Endothelial cell of umbilical vein (primary cell): ENCODE results near the gene RASD2. TPM values are rescaled to one million over a fixed set of nuclear protein-coding genes. Genes with fewer than 3 reads are reported as not detected.

Source experiments
- BruUV-seq: library from RNA; stranded (reverse); fragments of 400-500 nt; replicated peaks from 2 replicates; lab custom pipeline; 2021; lab: Mats Ljungman, UMichigan
- CTCF ChIA-PET: fragments of 300-600, 350-600 bp; sonication (Branson Sonifier 250); formaldehyde crosslinking; loops from one replicate; lab custom pipeline; 2021; ENCODE audit warnings: antibody characterized with exemption, inconsistent platforms; lab: Charles Lee
- POLR2A ChIA-PET: fragments of 300-600, 350-600 bp; sonication (Branson Sonifier 250); formaldehyde crosslinking; loops from one replicate; lab custom pipeline; 2021; ENCODE audit warnings: antibody characterized with exemption, inconsistent platforms; lab: Charles Lee
- DNase-seq: peaks from one replicate; pipeline ENCODE4 v3.0.0-alpha.2; 2011; ENCODE audit warnings: low read depth, low spot score
- FAIRE-seq: peaks from 2 replicates; lab custom pipeline; 2011; peaks lifted over from hg19 to GRCh38; lab: Jason Lieb, UNC
- H2AFZ ChIP-seq: 2 replicates; pipeline ENCODE4 v1.6.0; 2012; ENCODE audit warnings: low read depth, low read length, control low read depth, inconsistent platforms
- H3K27ac ChIP-seq: 2 replicates; pipeline ENCODE4 v1.5.1; 2011; ENCODE audit warnings: low read depth, mild to moderate bottlenecking, control low read depth, low read length, moderate library complexity; ENCODE audit not compliant: insufficient read depth
- H3K27me3 ChIP-seq, 2 experiments: 2 replicates each; pipeline versions ENCODE4 v1.6.0 to v1.6.1; 2011; ENCODE audit warnings: low read length in 2 of 2, mixed read lengths in 1 of 2; ENCODE audit not compliant: control insufficient read depth in 2 of 2, insufficient read depth in 2 of 2
- H3K36me3 ChIP-seq, 2 experiments: 2 replicates in 1 of 2; 3 replicates in 1 of 2; pipeline ENCODE4 v1.5.1; 2011; ENCODE audit warnings: low read length in 2 of 2, mild to moderate bottlenecking in 1 of 2, moderate library complexity in 1 of 2; ENCODE audit not compliant: control insufficient read depth in 2 of 2, insufficient read depth in 2 of 2; ENCODE audit errors: extremely low read depth in 1 of 2
- H3K4me1 ChIP-seq: 3 replicates; pipeline ENCODE4 v1.5.1; 2011; ENCODE audit warnings: mild to moderate bottlenecking, low read length; ENCODE audit not compliant: control insufficient read depth, insufficient read depth; ENCODE audit errors: extremely low read depth
- H3K4me2 ChIP-seq: 2 replicates; pipeline ENCODE4 v1.6.1; 2011; ENCODE audit warnings: low read length, control low read depth, mixed read lengths; ENCODE audit not compliant: insufficient read depth
- H3K4me3 ChIP-seq, 3 experiments: fragments of 200-600 bp in 1 of 3; sonication (generic), shearing (Covaris generic) in 1 of 3; replicated peaks in 1 of 3; 2 replicates each; pipeline ENCODE4 v1.5.1; 2011 to 2016; ENCODE audit warnings: control low read depth in 3 of 3, low read length in 3 of 3, mild to moderate bottlenecking in 2 of 3, inconsistent platforms in 1 of 3, low read depth in 1 of 3, moderate library complexity in 1 of 3; ENCODE audit not compliant: insufficient read depth in 1 of 3
- H3K79me2 ChIP-seq: 2 replicates; pipeline ENCODE4 v1.6.0; 2012; ENCODE audit warnings: low read length, inconsistent platforms; ENCODE audit not compliant: control insufficient read depth, insufficient read depth
- H3K9ac ChIP-seq: replicated peaks from 2 replicates; pipeline ENCODE3; 2011; ENCODE audit warnings: low read length, control low read depth; ENCODE audit not compliant: insufficient read depth; ENCODE audit errors: extremely low read depth
- H3K9me1 ChIP-seq: replicated peaks from 3 replicates; pipeline ENCODE4 v1.6.0; 2011; ENCODE audit warnings: mild to moderate bottlenecking, low read length; ENCODE audit not compliant: control insufficient read depth, insufficient read depth; ENCODE audit errors: extremely low read depth
- H3K9me3 ChIP-seq: replicated peaks from 2 replicates; pipeline ENCODE4 v1.5.1; 2012; ENCODE audit warnings: low read length, inconsistent platforms; ENCODE audit not compliant: control insufficient read depth, insufficient read depth
- H4K20me1 ChIP-seq: replicated peaks from 2 replicates; pipeline ENCODE3; 2011; ENCODE audit warnings: mild to moderate bottlenecking, low read length; ENCODE audit not compliant: control insufficient read depth, insufficient read depth; ENCODE audit errors: extremely low read depth
- EZH2 ChIP-seq: IDR thresholded peaks from 2 replicates; pipeline ENCODE4 v1.6.1; 2012; ENCODE audit warnings: borderline replicate concordance, low read depth, mild to moderate bottlenecking, moderate library complexity, low read length, inconsistent platforms; ENCODE audit not compliant: severe bottlenecking
- JUN ChIP-seq: IDR thresholded peaks from 2 replicates; pipeline ENCODE4 v1.6.1; 2011; ENCODE audit warnings: borderline replicate concordance, low read depth; ENCODE audit not compliant: insufficient read length, insufficient read depth
- MAX ChIP-seq: IDR thresholded peaks from 2 replicates; pipeline ENCODE4 v1.6.1; 2011; ENCODE audit not compliant: insufficient read depth, insufficient read length
- MYC ChIP-seq: IDR thresholded peaks from one replicate; pipeline ENCODE4 v1.6.1; 2011; ENCODE audit warnings: mild to moderate bottlenecking, low read depth, low read length
- POLR2A ChIP-seq: IDR thresholded peaks from 2 replicates; pipeline ENCODE4 v1.6.1; 2012; ENCODE audit warnings: low read depth, mild to moderate bottlenecking, control low read depth, low read length
- POLR2AphosphoS5 ChIP-seq: IDR thresholded peaks from 2 replicates; pipeline ENCODE4 v1.6.1; 2012; ENCODE audit warnings: low read depth, mild to moderate bottlenecking, control low read depth, low read length, moderate library complexity; ENCODE audit not compliant: insufficient read depth
- dilution Hi-C: fragments of 300-500 bp; cut with MboI; formaldehyde crosslinking; loops from one replicate; pipeline ENCODE4 v1.15.0; 2019; ENCODE audit warnings: low sequenced_read_pairs; ENCODE audit not compliant: extremely low pct_ligation_motif_present
- intact Hi-C: fragments of 100-400 bp; cut with micrococcal nuclease; formaldehyde crosslinking; loops from one replicate; pipeline ENCODE4 v1.10.0; 2022
- polyA plus RNA-seq, 4 experiments: library from polyadenylated mRNA; depleted of rRNA in 3 of 4; stranded (reverse) in 3 of 4; unstranded in 1 of 4; fragments of >200 nt; gene quantifications; 2 replicates each; pipeline versions ENCODE4 v1.2.1 to v1.2.3, GENCODE V29; 2011 to 2012; ENCODE audit warnings: missing spikeins in 1 of 4
- total RNA-seq: library from RNA; stranded (reverse); gene quantifications from 2 replicates; pipeline ENCODE4 v1.2.3, GENCODE V29; 2021

Gene RASD2
- total and polyA plus RNA-seq, 2 donors (not counting 3 experiments of a cell fraction or from before 2014, with no cell fraction given) = not detected

GRCh38 chr22:35552846-35553245 lies 12.2 kb downstream of the RASD2 start:
- Histone ChIP-seq H3K4me2 (no peak overlapping the region), H3K9ac (no peak overlapping the region), H4K20me1 (no peaks in the 10 kb centered on the region), H3K79me2 (no peaks in the 10 kb centered on the region), H3K9me1 (no peaks in the 10 kb centered on the region), H3K27ac (no peak overlapping the region), H3K4me1 (no peaks in the 10 kb centered on the region), H2AFZ (no peak overlapping the region), H3K4me3 (no peak overlapping the region), H3K36me3 (no peaks in the 10 kb centered on the region), H3K9me3 (no peaks in the 10 kb centered on the region), H3K27me3 (peaks cover 2 to 7% of the 10 kb centered on the region in 2 experiments)
- BruUV-seq = no TSS peak
- no peak for DNase-seq
- intact Hi-C loops (no loop called here), dilution Hi-C loops (no loop called here)
- TF ChIP-seq EZH2 = no peak
- TF ChIP-seq POLR2A = no peak
- FAIRE-seq = no peak
- POLR2A ChIA-PET = no interaction called here
- CTCF ChIA-PET = interaction anchor here (3.2 kb wide), 1 partner anchor 122 kb away, joined by 12 read pairs; no protein-coding TSS in a partner anchor

DNA sequence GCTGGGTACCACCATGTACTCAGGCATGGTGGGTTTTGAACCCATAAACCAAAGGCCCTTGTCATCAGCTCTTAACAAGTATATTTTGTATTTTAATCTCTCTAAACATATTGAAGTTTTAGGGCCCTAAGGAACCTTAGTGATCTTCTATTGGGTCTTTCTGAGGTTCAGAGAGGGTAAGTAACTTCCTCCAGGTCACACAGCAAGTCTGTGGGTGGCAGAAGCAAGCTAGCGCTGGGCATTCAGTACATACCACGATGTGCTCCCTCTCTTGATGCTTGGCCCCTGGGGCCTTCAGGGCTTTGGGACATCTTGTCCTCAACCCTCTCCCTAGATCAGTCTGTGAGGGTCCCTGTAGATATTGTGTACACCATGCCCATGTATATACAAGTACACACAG lies 12.7 kb downstream of the RASD2 start:
- ChIA-PET CTCF (interaction anchor here (3.2 kb wide), 1 partner anchor 123 kb away, joined by 12 read pairs; no protein-coding TSS in a partner anchor), POLR2A (no interaction called here)
- no TSS peak for BruUV-seq
- intact Hi-C loops (no loop called here), dilution Hi-C loops (no loop called here)
- DNase-seq = no peak
- no peaks in the 10 kb centered on the region for H4K20me1 ChIP-seq
- no peak for FAIRE-seq
- H2AFZ ChIP-seq = no peak overlapping the region
- peaks cover 2 to 10% of the 10 kb centered on the region in 2 experiments for H3K27me3 ChIP-seq
- H3K27ac ChIP-seq = no peak overlapping the region
- H3K9me1 ChIP-seq = no peaks in the 10 kb centered on the region
- no peaks in the 10 kb centered on the region for H3K9me3 ChIP-seq
- TF ChIP-seq MAX (no peak), JUN (no peak), MYC (no peak), POLR2AphosphoS5 (no peak), POLR2A (no peak)
- H3K79me2 ChIP-seq = no peaks in the 10 kb centered on the region
- H3K4me3 ChIP-seq = no peak overlapping the region
- no peaks in the 10 kb centered on the region for H3K4me1 ChIP-seq
- H3K4me2 ChIP-seq = no peak overlapping the region
- no peak overlapping the region for H3K9ac ChIP-seq
- no peaks in the 10 kb centered on the region for H3K36me3 ChIP-seq
